Colonic mucosa (tissue), 4 donors: ENCODE data around the gene SLC9A6. TPM values are rescaled to one million over a fixed set of nuclear protein-coding genes. Genes with fewer than 3 reads are reported as not detected.

ENCODE experiments used
- DNase-seq: peaks from one replicate; pipeline ENCODE4 v3.0.0-alpha.2; 2020
- H3K27ac ChIP-seq: fragments of 200-600 bp; one replicate; pipeline ENCODE4 v1.8.0; 2021
- H3K27me3 ChIP-seq: fragments of 200-600 bp; one replicate; pipeline ENCODE4 v1.8.0; 2021
- H3K36me3 ChIP-seq: fragments of 200-600 bp; one replicate; pipeline ENCODE4 v1.8.0; 2021
- H3K4me1 ChIP-seq: fragments of 200-600 bp; one replicate; pipeline ENCODE4 v1.8.0; 2021; ENCODE audit warnings: mild to moderate bottlenecking
- H3K4me3 ChIP-seq: fragments of 200-600 bp; one replicate; pipeline ENCODE4 v1.8.0; 2021
- H3K9ac ChIP-seq, 2 donors: one replicate each; pipeline ENCODE4 v1.7.0; 2013; ENCODE audit warnings: control low read depth in 2 of 2, low read depth in 2 of 2, low read length in 2 of 2
- H3K9me3 ChIP-seq: fragments of 200-600 bp; one replicate; pipeline ENCODE4 v1.8.0; 2021
- intact Hi-C: fragments of 100-400 bp; cut with DNase I; formaldehyde crosslinking; loops from one replicate; pipeline ENCODE4 v1.14.1; 2022
- total RNA-seq, 2 donors: library from RNA; stranded (reverse); fragmentation: NEBNext Ultra II Directional in 1 of 2; extraction: Animal tissue kit (Norgen Biotek cat#: 25700) in 1 of 2; gene quantifications; one replicate each; pipeline ENCODE4 v1.2.1, GENCODE V29; 2021
- TF ChIP-seq, protein P1 (sequence below): fragments of 200-600 bp; IDR thresholded peaks from one replicate; pipeline ENCODE4 v1.8.0; 2022; ENCODE audit warnings: antibody characterized with exemption, mild to moderate bottlenecking
- donor health status: healthy.
- donor health status: DM: no; HTN: no; CAD: no.
- donor health status: DM: no; HTN: no; CAD: no.

SLC9A6 gene
- total RNA-seq, 2 donors from 2014 or later = 12.7 to 16.6 TPM

DNA sequence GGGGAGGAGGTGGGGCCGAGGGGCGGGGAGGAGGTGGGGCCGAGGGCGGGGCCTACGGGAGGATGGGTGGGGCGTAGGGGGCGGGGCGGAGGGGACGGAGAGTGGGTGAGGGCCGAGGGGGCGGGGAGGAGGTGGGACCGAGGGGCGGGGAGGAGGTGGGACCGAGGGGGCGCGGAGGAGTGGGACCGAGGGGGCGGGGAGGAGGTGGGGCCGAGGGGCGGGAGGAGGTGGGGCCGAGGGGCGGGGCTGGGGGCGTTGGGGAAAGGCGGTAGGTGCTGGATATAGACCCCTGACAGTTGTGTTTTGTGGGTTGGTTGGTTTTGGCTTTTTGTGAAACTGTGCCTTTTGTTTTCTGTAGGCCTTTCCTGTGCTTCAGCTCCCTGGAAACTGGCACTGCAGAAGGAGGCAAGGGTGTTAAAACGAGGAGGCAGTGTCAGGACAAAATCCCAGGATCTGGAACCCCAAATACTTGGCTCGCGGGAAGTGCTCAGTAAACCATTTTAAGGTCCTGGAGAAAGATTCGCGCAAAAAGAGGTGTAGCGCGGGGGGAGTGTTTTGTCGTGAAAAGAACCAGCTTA, 10.9 kb upstream of the SLC9A6 start:
- H3K27me3 ChIP-seq = no peaks in the 10 kb centered on the region
- H3K27ac ChIP-seq = no peak overlapping the region
- H3K36me3 ChIP-seq = no peaks in the 10 kb centered on the region
- intact Hi-C loops = no loop called here
- H3K4me1 ChIP-seq = no peaks in the 10 kb centered on the region
- H3K4me3 ChIP-seq = no peak overlapping the region
- no peak overlapping the region for H3K9ac ChIP-seq
- TF ChIP-seq, protein P1, sequence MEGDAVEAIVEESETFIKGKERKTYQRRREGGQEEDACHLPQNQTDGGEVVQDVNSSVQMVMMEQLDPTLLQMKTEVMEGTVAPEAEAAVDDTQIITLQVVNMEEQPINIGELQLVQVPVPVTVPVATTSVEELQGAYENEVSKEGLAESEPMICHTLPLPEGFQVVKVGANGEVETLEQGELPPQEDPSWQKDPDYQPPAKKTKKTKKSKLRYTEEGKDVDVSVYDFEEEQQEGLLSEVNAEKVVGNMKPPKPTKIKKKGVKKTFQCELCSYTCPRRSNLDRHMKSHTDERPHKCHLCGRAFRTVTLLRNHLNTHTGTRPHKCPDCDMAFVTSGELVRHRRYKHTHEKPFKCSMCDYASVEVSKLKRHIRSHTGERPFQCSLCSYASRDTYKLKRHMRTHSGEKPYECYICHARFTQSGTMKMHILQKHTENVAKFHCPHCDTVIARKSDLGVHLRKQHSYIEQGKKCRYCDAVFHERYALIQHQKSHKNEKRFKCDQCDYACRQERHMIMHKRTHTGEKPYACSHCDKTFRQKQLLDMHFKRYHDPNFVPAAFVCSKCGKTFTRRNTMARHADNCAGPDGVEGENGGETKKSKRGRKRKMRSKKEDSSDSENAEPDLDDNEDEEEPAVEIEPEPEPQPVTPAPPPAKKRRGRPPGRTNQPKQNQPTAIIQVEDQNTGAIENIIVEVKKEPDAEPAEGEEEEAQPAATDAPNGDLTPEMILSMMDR = no peak
- DNase-seq = peak; percentile 72
- H3K9me3 ChIP-seq = no peaks in the 10 kb centered on the region

DNA sequence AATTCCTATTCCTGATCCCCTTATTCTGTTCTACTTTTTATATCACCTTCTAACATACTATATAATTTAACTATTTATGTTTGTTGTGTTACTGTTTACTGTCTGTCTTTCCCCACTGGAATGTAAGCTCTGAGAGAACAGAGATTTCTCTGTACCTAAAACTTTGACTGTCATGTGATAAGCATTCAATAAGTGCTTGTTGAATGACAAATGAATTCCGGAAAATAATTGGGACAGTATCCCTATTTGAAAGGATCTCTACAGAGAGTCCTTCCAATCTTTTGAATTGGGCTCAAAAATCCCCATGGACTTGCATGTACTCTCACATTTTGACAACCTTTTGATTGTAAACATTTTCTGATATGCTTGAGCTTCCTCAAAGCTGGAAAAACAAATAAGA, 9.8 kb upstream of the SLC9A6 start:
- Histone ChIP-seq H3K36me3 (no peaks in the 10 kb centered on the region), H3K27ac (no peak overlapping the region), H3K9me3 (no peaks in the 10 kb centered on the region), H3K4me1 (no peaks in the 10 kb centered on the region), H3K9ac (no peak overlapping the region), H3K4me3 (no peak overlapping the region), H3K27me3 (no peaks in the 10 kb centered on the region)
- intact Hi-C loops = no loop called here
- DNase-seq = no peak
- TF ChIP-seq, protein P1 = no peak

DNA sequence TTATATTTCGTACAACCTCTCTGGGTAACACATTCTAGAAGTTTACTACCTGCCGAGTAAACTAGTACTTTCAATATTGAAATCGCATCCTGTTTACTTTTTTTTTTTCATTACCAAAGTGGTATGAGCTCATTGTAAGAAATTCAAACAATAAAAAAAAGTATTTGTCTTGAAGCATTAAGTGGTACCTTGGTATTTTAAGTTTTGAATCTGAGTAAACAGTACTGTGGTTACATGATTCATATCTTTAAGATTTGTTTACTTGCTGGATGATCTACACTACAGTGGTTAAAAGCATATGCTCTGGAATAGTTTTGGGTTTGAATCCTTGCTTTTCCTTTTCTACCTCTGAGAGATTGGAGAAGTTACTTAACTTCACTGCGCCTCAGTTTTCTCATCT, 7.6 kb upstream of the SLC9A6 start:
- Histone ChIP-seq H3K9me3 (no peaks in the 10 kb centered on the region), H3K4me1 (no peaks in the 10 kb centered on the region), H3K9ac (no peak overlapping the region), H3K27me3 (no peaks in the 10 kb centered on the region), H3K36me3 (no peaks in the 10 kb centered on the region), H3K4me3 (no peak overlapping the region), H3K27ac (no peak overlapping the region)
- DNase-seq = no peak
- intact Hi-C loops = no loop called here
- TF ChIP-seq, protein P1 = no peak

DNA sequence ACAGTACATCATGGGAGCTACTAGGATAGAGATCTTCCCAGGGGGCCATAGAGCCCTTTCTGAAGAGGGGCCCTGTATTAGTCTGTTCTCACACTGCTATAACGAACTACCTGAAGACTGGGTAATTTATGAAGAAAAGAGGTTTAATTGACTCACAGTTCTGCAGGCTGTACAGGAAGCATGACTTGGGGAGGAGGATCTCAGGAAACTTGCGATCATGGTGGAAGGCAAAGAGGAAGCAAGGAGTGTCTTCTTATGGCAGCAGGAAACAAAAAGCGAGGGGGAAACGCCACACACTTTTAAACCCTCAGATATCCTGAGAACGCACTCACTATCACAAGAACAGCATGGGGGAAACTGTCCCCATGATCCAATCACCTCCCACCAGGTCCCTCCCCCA, 4.2 kb upstream of the SLC9A6 start:
- no peaks in the 10 kb centered on the region for H3K9me3 ChIP-seq
- no peak overlapping the region for H3K4me3 ChIP-seq
- no peaks in the 10 kb centered on the region for H3K4me1 ChIP-seq
- no peaks in the 10 kb centered on the region for H3K36me3 ChIP-seq
- no peak overlapping the region for H3K9ac ChIP-seq
- DNase-seq = no peak
- H3K27me3 ChIP-seq = no peaks in the 10 kb centered on the region
- intact Hi-C loops = loop anchor here (10.0 kb wide), 1 partner anchor 514 kb away; the partner anchor contains the start of gene HTATSF1
- no peak overlapping the region for H3K27ac ChIP-seq
- TF ChIP-seq, protein P1 = no peak

DNA sequence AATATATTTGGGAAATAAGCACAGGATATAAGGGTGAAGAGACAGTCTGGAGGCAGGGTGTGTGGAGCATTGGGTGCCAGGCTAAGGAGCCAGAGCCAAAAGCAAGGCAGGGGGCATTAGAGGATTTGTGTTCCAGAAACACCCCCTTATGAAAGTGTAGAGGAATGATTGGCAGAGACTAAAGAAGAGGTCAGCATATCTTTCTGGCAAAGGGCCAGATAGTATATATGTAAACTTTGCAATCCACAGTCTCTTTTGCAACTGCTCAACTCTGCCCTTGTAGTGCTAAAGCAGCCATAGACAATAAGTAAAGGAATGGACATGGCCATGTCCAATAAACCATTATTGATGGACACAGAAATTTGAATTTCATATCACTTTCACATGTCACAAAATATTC, 3.6 kb upstream of the SLC9A6 start:
- intact Hi-C loops = loop anchor here (10.0 kb wide), 1 partner anchor 513 kb away; the partner anchor contains the start of gene HTATSF1

More for the DNA sequence above, 3.6 kb upstream of the SLC9A6 start:
- H3K27me3 ChIP-seq = no peaks in the 10 kb centered on the region
- no peak overlapping the region for H3K9ac ChIP-seq
- no peak overlapping the region for H3K27ac ChIP-seq
- no peaks in the 10 kb centered on the region for H3K9me3 ChIP-seq
- H3K4me3 ChIP-seq = no peak overlapping the region
- H3K4me1 ChIP-seq = no peaks in the 10 kb centered on the region
- TF ChIP-seq, protein P1 = no peak
- H3K36me3 ChIP-seq = no peaks in the 10 kb centered on the region
- DNase-seq = no peak
